Dermis microvascular lymphatic vessel endothelial cell (primary cell): ENCODE measurements around the gene LEP. TPM values are rescaled to one million over a fixed set of nuclear protein-coding genes. Genes with fewer than 3 reads are reported as not detected.
"Not testable (repeated sequence)": the region's sequence is repeated elsewhere in the genome, so short reads cannot be mapped to it uniquely, and the experiment has no call there.

Source experiments
- DNase-seq, 2 donors: peaks; one replicate each; pipeline versions ENCODE4 v3.0.0 to v3.0.0-alpha.2; 2010; ENCODE audit warnings: low read depth in 2 of 2
- total RNA-seq: library from RNA; depleted of rRNA; stranded (reverse); fragments of >200 nt; gene quantifications from 2 replicates; pipeline ENCODE4 v1.2.1, GENCODE V29; 2014

LEP gene
- total RNA-seq, 1 donor from 2014 or later, result not detected

- no peak for DNase-seq
These were observed 30.2 kb upstream of the LEP start for GRCh38 chr7:128210590-128211570.

- no peak for DNase-seq
These were observed 29.5 kb upstream of the LEP start for GRCh38 chr7:128211626-128212025.

GRCh38 chr7:128214463-128214862 lies 26.6 kb upstream of the LEP start:
- DNase-seq, result no peak

- DNase-seq, result no peak
These were observed 25.8 kb upstream of the LEP start for GRCh38 chr7:128215281-128215680.

GRCh38 chr7:128215739-128216138 lies 25.3 kb upstream of the LEP start:
- no peak for DNase-seq

- no peak for DNase-seq
These were observed 23.9 kb upstream of the LEP start for GRCh38 chr7:128217030-128217805.

- DNase-seq, result no peak
These were observed 23.0 kb upstream of the LEP start for GRCh38 chr7:128217967-128218652.

GRCh38 chr7:128219636-128220035 lies 21.4 kb upstream of the LEP start:
- no peak for DNase-seq

- no peak for DNase-seq
These were observed 19.1 kb upstream of the LEP start for GRCh38 chr7:128221929-128222403.

GRCh38 chr7:128226132-128226980 lies 14.7 kb upstream of the LEP start:
- no peak for DNase-seq

GRCh38 chr7:128227271-128227670 lies 13.8 kb upstream of the LEP start:
- no peak for DNase-seq

- no peak for DNase-seq
These were observed 10.1 kb upstream of the LEP start for GRCh38 chr7:128231021-128231420.

- no peak for DNase-seq
These were observed 9.4 kb upstream of the LEP start for GRCh38 chr7:128231677-128232076.

- no peak for DNase-seq
These were observed 7.6 kb upstream of the LEP start for GRCh38 chr7:128233471-128233870.

GRCh38 chr7:128234476-128235026 lies 6.5 kb upstream of the LEP start:
- DNase-seq, result no peak

GRCh38 chr7:128235471-128235870 lies 5.6 kb upstream of the LEP start:
- no peak for DNase-seq

GRCh38 chr7:128236924-128237586 lies 4.0 kb upstream of the LEP start:
- peak in 1 of 2 donors; percentile 36 for DNase-seq

- not testable (repeated sequence) for DNase-seq
These were observed 1.9 kb upstream of the LEP start for GRCh38 chr7:128239146-128239545.

- DNase-seq, result no peak
These were observed 1.6 kb downstream of the LEP start for GRCh38 chr7:128242661-128243060.

- DNase-seq, result no peak
These were observed 2.2 kb downstream of the LEP start for GRCh38 chr7:128243273-128243672.
